CD14-positive monocyte (primary cell): ENCODE measurements around the gene NIF3L1. TPM values are rescaled to one million over a fixed set of nuclear protein-coding genes. Genes with fewer than 3 reads are reported as not detected.

ENCODE experiments used
- DNase-seq, 3 donors: peaks; one replicate each; pipeline ENCODE4 v3.0.0-alpha.2; 2011 to 2022
- H2AFZ ChIP-seq: 2 replicates; pipeline ENCODE4 v1.6.0; 2012; ENCODE audit warnings: mild to moderate bottlenecking, low read depth, low read length, inconsistent platforms; ENCODE audit not compliant: insufficient read depth, poor library complexity, severe bottlenecking
- H3K27ac ChIP-seq, 2 donors: 1 replicate in 1 of 2; 2 replicates in 1 of 2; pipeline ENCODE4 v1.5.1; 2012 to 2013; ENCODE audit warnings: low read length in 2 of 2, control low read depth in 1 of 2, inconsistent platforms in 1 of 2, low read depth in 1 of 2, mild to moderate bottlenecking in 1 of 2
- H3K27me3 ChIP-seq, 2 donors: one replicate each; pipeline versions ENCODE4 v1.6.0 to v1.6.1; 2011 to 2013; ENCODE audit warnings: low read length in 2 of 2; ENCODE audit not compliant: control insufficient read depth in 2 of 2, insufficient read depth in 2 of 2
- H3K36me3 ChIP-seq, 2 donors: replicated peaks in 1 of 2; 1 replicate in 1 of 2; 2 replicates in 1 of 2; pipeline versions ENCODE4 v1.5.1 to v1.6.1; 2012 to 2013; ENCODE audit warnings: low read length in 2 of 2, control low read depth in 1 of 2, inconsistent platforms in 1 of 2, mild to moderate bottlenecking in 1 of 2; ENCODE audit not compliant: insufficient read depth in 2 of 2, control insufficient read depth in 1 of 2
- H3K4me1 ChIP-seq, 2 donors: 1 replicate in 1 of 2; 2 replicates in 1 of 2; pipeline versions ENCODE4 v1.5.1 to v1.6.1; 2012 to 2013; ENCODE audit warnings: low read length in 2 of 2, control low read depth in 1 of 2, inconsistent platforms in 1 of 2, mild to moderate bottlenecking in 1 of 2, moderate library complexity in 1 of 2; ENCODE audit not compliant: insufficient read depth in 2 of 2, control insufficient read depth in 1 of 2
- H3K4me2 ChIP-seq: replicated peaks from 2 replicates; pipeline ENCODE3; 2012; ENCODE audit warnings: low read length, moderate library complexity, mild to moderate bottlenecking; ENCODE audit not compliant: poor library complexity, severe bottlenecking; ENCODE audit errors: extremely low read depth
- H3K4me3 ChIP-seq, 3 experiments: fragments of 200-600 bp in 1 of 3; sonication (generic) in 1 of 3; replicated peaks in 1 of 3; 1 replicate in 2 of 3; 2 replicates in 1 of 3; pipeline ENCODE4 v1.5.1; 2011 to 2013; ENCODE audit warnings: low read length in 3 of 3, mild to moderate bottlenecking in 3 of 3, control low read depth in 2 of 3, low read depth in 2 of 3, inconsistent platforms in 1 of 3, moderate library complexity in 1 of 3
- H3K79me2 ChIP-seq: 2 replicates; pipeline ENCODE4 v1.6.0; 2012; ENCODE audit warnings: mild to moderate bottlenecking, control low read depth, inconsistent platforms, low read length, moderate library complexity; ENCODE audit not compliant: insufficient read depth
- H3K9ac ChIP-seq: 2 replicates; pipeline ENCODE4 v1.6.0; 2017; ENCODE audit warnings: low read length, mild to moderate bottlenecking; ENCODE audit not compliant: insufficient read depth, poor library complexity, severe bottlenecking
- H3K9me3 ChIP-seq, 2 donors: replicated peaks in 1 of 2; 1 replicate in 1 of 2; 2 replicates in 1 of 2; pipeline versions ENCODE4 v1.5.1 to v1.6.1; 2012 to 2013; ENCODE audit warnings: low read length in 2 of 2, control low read depth in 1 of 2; ENCODE audit not compliant: control insufficient read depth in 1 of 2, insufficient read depth in 1 of 2
- H4K20me1 ChIP-seq: 2 replicates; pipeline ENCODE4 v1.6.0; 2012; ENCODE audit warnings: mild to moderate bottlenecking, low read length, control low read depth, moderate library complexity; ENCODE audit not compliant: insufficient read depth
- H3K27ac Mint-ChIP-seq, 7 donors: one replicate each; pipeline ENCODE4 v1.8.0; 2020; ENCODE audit warnings: mild to moderate bottlenecking in 7 of 7, mixed read lengths in 7 of 7, moderate library complexity in 6 of 7, inconsistent platforms in 2 of 7
- H3K27me3 Mint-ChIP-seq, 3 donors: one replicate each; pipeline ENCODE4 v1.8.0; 2021 to 2022; ENCODE audit warnings: low read depth in 3 of 3, mild to moderate bottlenecking in 3 of 3, mixed read lengths in 3 of 3, moderate library complexity in 3 of 3, inconsistent platforms in 1 of 3
- H3K36me3 Mint-ChIP-seq, 2 donors: one replicate each; pipeline ENCODE4 v1.8.0; 2020; ENCODE audit warnings: mixed read lengths in 2 of 2, inconsistent platforms in 1 of 2, mild to moderate bottlenecking in 1 of 2
- H3K4me1 Mint-ChIP-seq: one replicate; pipeline ENCODE4 v1.8.0; 2020; ENCODE audit warnings: mild to moderate bottlenecking, mixed read lengths
- H3K4me3 Mint-ChIP-seq, 2 donors: one replicate each; pipeline ENCODE4 v1.8.0; 2020; ENCODE audit warnings: mild to moderate bottlenecking in 2 of 2, mixed read lengths in 2 of 2, moderate library complexity in 1 of 2
- H3K9me3 Mint-ChIP-seq, 7 donors: one replicate each; pipeline ENCODE4 v1.8.0; 2020 to 2022; ENCODE audit warnings: mixed read lengths in 7 of 7, mild to moderate bottlenecking in 6 of 7, moderate library complexity in 6 of 7, inconsistent platforms in 2 of 7
- CTCF ChIP-seq: fragments of 200-600 bp; IDR thresholded peaks from one replicate; pipeline ENCODE4 v1.8.0; 2022; ENCODE audit warnings: antibody characterized with exemption, mild to moderate bottlenecking
- WGBS: methylation state at CpG from one replicate; pipeline ENCODE4 v1.1.5; 2013; ENCODE audit warnings: missing lambda C conversion rate; ENCODE audit not compliant: insufficient coverage; 5-methylcytosine and 5-hydroxymethylcytosine counted together
- intact Hi-C, 2 donors: fragments of 100-400 bp; cut with micrococcal nuclease; formaldehyde crosslinking; loops; one replicate each; pipeline versions ENCODE4 v1.15.0 to v1.15.1; 2023
- polyA plus RNA-seq, 3 donors: library from polyadenylated mRNA; depleted of rRNA in 1 of 3; unstranded in 2 of 3; stranded (reverse) in 1 of 3; fragments of 300-500 nt in 2 of 3; fragments of >200 nt in 1 of 3; fragmentation: Illumina TruSeq in 2 of 3; gene quantifications; 1 replicate in 2 of 3; 2 replicates in 1 of 3; pipeline ENCODE4 v1.2.3, GENCODE V29; 2012 to 2021

Gene NIF3L1
- polyA plus RNA-seq, 3 donors = 16.2 to 18.0 (median 16.9) TPM

- Histone ChIP-seq H3K27ac (no peak overlapping the region), H3K4me3 (no peak overlapping the region), H3K4me1 (no peaks in the 10 kb centered on the region), H3K9me3 (no peaks in the 10 kb centered on the region), H2AFZ (no peak overlapping the region), H3K4me2 (no peak overlapping the region), H3K9ac (no peak overlapping the region), H4K20me1 (peaks cover 4% of the 10 kb centered on the region), H3K27me3 (no peaks in the 10 kb centered on the region), H3K79me2 (no peaks in the 10 kb centered on the region), H3K36me3 (peaks cover under 1 to 2% of the 10 kb centered on the region in 2 donors)
- Mint-ChIP-seq H3K9me3 (peaks cover 0 to 3% (median 0%) of the 10 kb centered on the region in 7 donors), H3K4me3 (no peak overlapping the region), H3K4me1 (peaks cover 2% of the 10 kb centered on the region), H3K27ac (peak overlapping the region in 1 of 7 donors; percentile 35), H3K36me3 (peaks cover 0 to 2% of the 10 kb centered on the region in 2 donors), H3K27me3 (peaks cover 1 to 8% (median 6%) of the 10 kb centered on the region in 3 donors)
- no peak for DNase-seq
- intact Hi-C loops = no loop called here
- no peak for TF ChIP-seq CTCF
- WGBS = 94% methylated on average over 5 of the region's 10 CpGs
Observed at GRCh38 chr2:200845669-200846325, 43.4 kb upstream of the NIF3L1 start.

- H3K36me3 Mint-ChIP-seq = peaks cover 13 to 15% of the 10 kb centered on the region in 2 donors
- H3K27me3 Mint-ChIP-seq = peaks cover 0 to 4% (median 2%) of the 10 kb centered on the region in 3 donors
- Histone ChIP-seq H3K27me3 (no peaks in the 10 kb centered on the region), H3K79me2 (no peaks in the 10 kb centered on the region), H3K4me1 (no peaks in the 10 kb centered on the region), H2AFZ (no peak overlapping the region), H3K36me3 (peaks cover 12 to 15% of the 10 kb centered on the region in 2 donors), H3K9ac (no peak overlapping the region), H3K9me3 (no peaks in the 10 kb centered on the region), H3K27ac (no peak overlapping the region), H3K4me2 (no peak overlapping the region), H4K20me1 (peaks cover 19% of the 10 kb centered on the region), H3K4me3 (no peak overlapping the region)
- H3K4me3 Mint-ChIP-seq = no peak overlapping the region
- no peak overlapping the region for H3K27ac Mint-ChIP-seq
- peaks cover 0 to under 1% (median 0%) of the 10 kb centered on the region in 7 donors for H3K9me3 Mint-ChIP-seq
- peaks cover 2% of the 10 kb centered on the region for H3K4me1 Mint-ChIP-seq
- intact Hi-C loops = no loop called here
- no peak for TF ChIP-seq CTCF
- peak in 1 of 3 donors; percentile 26 for DNase-seq
Observed at GRCh38 chr2:200847269-200847668, 41.9 kb upstream of the NIF3L1 start.
